ENCODE results near the gene AJAP1.

AJAP1 gene

GRCh38 chr1:4631321-4631720, 23.1 kb upstream of the AJAP1 start:
- DNase-seq: no peak

DNA sequence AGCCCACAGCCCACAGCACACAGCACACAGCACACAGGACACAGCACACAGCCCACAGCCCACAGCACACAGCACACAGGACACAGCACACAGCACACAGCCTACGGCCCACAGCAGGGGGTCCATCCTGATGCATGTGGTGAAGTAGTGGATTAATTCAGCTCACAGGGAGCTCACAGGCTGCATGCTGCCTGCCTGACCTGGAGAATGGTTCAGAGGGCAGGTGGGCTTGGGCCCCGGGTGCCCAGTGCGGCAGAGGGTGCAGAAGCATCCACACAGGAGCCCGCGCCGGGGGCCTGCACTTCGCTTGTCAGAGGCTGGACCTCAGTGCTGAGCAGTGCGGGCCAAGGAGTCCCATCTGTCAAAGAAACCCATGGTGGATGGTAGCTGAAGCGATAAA, 21.1 kb upstream of the AJAP1 start:
- DNase-seq: no peak

GRCh38 chr1:4634156-4634792, 20.1 kb upstream of the AJAP1 start:
- DNase-seq: no peak

DNA sequence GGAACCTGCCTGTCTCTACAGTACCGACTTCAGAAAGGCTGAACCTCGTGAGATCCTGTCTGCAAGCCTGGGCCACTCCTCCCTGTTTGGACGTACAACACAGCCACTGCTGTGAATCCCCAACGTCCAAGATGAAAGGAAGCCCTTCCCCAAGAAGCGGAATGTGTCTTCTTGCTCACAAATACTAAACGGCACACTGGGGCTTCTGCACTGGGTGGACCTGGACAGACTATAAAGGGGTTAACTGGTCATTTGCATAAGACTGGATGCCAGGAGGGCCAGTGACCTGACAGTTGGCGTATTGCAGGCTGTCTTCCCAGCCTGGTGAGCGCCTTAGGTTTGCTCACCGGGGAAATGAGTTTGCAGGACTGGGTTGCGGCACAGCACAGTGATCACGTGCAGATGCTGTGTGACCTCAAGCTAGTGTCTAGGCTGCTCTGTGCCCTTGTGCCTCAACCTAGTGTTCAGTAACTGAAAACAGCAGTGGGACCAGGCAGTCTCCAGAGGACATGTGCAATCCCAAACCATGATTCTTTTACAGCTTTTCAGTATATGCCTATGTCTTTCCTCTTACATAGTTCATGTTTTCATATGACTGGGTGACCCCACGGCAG, 19.5 kb upstream of the AJAP1 start:
- no peak for DNase-seq

DNA sequence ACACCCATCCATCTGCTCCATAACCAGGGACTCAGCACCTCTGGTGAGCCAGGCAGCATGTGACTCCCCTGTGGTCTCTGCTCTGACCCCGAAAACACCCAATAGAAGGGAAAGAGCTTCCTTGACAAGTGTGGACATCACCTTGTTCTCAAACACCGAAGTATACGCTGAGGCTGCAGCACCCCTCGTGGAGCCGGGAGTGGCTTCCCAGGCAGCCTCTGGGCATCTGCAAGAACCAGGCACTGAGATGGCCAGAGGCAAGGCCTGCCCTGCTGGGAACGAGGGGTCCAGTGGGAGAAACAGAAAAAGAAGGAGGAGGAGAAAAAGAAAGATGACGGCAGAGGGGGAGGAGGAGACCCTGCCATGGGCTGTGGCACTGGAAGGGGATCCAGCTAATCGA, 18.2 kb upstream of the AJAP1 start:
- no peak for DNase-seq

DNA sequence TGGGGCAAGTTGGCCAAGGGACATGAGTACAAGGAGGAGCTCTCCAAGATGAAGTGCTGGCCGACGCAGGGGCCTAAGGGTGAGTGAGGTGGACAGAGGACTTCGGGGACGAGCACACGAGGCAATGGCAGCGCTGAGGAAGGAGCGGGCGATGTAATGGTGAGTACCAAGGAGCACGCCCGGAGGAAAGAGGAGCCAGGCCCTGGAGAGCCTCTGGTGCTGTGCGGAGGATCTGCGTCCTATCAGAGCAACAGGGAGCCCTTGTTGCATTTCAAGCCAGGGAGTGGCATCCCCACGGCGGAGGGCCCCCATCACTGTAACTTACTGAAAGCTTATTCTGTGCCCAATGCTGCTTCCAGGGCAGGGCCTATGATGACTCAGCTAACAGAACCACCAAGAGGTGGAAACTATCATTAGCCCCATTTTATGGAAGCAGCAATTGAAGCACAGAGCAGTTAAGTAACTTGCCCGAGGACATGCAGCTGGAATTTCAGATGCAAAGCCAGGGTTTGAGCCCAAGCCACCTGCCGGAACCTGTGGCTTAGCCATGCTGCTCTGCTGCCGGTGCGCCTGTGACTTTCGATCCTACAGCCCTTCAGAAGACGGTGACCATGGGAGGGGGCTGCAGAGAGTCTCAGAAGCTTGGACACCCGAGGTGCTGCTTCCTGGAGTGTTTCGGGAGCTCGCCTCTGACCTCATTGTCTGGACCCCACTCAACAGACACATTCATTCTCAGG, 17.6 kb upstream of the AJAP1 start:
- DNase-seq: no peak

DNA sequence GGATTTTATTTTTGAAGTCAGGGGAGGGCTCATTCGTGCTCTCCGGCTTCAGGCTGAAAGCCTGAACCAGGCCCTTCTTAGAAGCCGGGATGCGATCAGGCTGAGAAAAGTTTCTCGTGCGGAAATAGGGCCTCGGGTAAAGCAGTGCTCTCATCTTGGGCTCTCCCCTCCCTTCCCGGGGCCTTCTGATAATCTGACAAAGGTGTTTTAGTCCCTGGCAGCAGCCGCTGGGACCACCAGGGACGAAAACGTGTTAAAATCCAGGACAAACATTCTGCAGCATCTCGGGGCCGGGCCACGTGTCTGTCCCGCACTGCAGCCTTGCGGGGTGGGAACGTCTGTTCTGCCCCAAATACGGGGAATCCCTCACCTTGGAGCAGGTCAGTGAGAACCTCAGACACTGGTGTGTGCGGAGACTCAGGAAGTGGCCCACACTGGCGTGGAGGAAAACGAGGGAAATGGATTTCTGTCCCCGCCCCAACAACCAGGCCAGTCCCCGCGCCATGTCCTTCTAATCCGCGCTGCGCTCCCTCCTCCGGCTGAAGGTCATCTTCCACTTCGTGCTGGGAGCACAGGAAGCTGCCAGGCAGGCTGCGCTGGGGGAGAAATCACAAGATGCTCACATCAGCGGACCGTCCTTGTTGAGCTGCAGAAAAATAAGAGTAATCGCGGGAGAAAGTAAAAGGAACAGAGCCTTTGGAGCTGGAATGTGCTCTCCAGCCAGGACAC, 16.6 kb upstream of the AJAP1 start:
- no peak for DNase-seq

DNA sequence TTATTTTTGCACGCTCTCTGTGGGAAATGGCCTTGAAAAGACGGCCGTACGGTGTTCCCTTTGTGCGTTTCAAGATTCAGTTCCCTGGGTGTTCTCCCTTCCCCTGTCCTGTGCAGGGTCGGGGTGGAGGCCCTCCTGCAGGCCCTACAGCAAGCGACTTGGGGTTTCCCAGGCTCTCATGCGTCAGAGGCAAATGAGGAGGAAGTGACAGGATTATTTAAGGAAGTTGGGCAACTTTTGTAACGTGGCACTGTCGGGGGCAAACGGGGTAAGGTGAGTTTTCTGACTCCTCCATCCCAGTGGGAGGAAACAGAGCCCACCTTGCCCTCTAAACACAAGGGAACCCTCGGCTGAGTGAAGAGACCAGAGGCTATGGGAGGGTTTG, 16.1 kb upstream of the AJAP1 start:
- no peak for DNase-seq

GRCh38 chr1:4640931-4641330, 13.5 kb upstream of the AJAP1 start:
- DNase-seq: no peak

- no peak for DNase-seq
Observed at GRCh38 chr1:4647391-4647790, 7.0 kb upstream of the AJAP1 start.

- no peak for DNase-seq
Observed at GRCh38 chr1:4648657-4649056, 5.8 kb upstream of the AJAP1 start.

- no peak for DNase-seq
Observed at GRCh38 chr1:4650481-4650880, 3.9 kb upstream of the AJAP1 start.

- no peak for DNase-seq
Observed at GRCh38 chr1:4650981-4651380, 3.4 kb upstream of the AJAP1 start.

GRCh38 chr1:4652631-4653327, 1.6 kb upstream of the AJAP1 start:
- DNase-seq: peak; percentile 67

DNA sequence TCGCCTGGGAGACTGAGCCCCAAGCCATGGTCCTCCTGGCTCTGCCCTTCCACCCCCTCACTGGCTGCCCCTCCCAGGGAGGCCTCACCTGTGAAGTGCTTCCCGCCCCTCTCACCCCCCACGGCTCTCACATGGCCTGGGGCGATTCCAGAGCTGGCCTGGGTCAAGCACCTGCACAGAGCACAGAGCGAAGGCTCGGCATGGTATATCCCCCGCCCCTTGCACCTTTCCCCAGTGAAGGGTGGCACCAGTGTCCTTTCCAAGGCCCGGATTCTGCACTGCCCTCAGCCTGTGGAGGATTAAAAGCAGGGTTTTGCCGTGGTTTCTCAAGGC, 1.1 kb upstream of the AJAP1 start:
- DNase-seq: no peak

DNA sequence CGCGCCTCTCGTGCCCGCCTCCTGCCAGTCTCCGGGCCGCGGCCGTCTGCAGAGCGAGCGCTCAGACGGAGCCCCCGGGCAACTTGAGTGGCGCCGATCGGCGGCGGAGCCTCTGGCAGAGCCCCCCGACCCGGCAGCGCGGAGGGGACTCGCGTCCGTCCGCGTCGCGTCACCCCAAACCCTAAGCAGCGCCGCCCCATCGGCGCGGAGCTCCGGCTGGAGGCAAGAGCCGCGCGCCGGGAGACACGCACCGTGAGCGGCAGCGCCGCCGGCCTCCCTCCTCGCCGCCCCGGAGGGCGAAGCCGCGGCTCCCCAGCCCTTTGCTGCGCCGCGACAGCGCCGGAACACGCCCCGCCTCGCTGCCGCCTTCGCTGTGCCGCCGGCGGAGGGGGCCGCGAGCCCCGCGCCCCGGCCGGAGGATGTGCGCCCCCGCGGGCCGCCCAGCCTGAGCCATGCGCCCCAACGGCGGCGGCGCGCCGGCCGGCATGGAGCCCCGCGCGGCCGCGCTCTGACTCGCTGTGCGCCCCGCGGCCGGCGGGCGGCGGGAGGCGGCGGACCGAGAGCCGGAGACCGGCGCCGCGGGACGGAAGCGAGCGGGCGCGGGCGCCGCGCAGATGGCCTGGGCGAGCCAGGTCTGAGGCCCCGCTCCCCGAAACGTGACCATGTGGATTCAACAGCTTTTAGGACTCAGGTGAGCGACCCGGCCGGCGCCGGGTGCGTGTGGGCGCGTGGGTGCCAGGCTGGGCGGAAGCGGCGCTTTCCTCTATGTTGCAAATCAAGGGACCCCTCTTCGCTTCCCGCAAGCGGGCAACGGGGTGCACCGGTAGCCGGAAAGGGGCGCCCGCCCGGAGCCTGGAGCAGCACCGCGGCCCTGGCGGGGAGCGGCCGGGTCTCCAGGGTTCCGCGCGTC, 610 bp downstream of the AJAP1 start:
- no peak for DNase-seq

- peak; percentile 26 for DNase-seq
Observed at GRCh38 chr1:4655674-4656532, 1.5 kb downstream of the AJAP1 start.

DNA sequence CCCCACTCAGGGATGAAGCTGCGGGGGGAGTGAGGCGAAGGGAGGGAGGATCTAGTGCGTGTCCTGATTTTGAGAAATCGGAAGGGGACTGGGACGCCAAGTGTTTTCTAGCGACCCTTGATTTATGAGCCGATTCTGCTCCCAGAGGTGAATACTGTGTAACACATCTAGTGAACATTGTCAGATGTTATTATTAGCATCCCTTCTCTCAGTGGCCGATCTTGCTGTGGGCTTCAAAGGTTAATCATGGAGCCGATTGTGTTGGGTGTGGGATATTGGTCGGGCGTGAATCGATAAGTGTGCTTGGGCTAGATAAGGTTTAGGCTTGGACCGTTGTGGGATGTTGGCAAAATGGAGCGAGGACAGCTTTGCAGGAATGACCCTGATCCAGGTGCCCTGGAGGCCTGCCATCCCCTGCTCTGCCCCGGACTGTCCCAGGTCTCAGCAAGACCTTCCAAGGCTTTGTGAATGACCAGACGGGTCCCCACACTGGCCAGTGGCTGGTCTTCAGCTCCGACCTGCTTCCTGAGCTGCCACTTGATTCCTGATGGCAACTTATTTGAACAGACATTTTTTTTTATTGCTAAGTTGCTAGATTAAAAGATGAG, 2.2 kb downstream of the AJAP1 start:
- no peak for DNase-seq

DNA sequence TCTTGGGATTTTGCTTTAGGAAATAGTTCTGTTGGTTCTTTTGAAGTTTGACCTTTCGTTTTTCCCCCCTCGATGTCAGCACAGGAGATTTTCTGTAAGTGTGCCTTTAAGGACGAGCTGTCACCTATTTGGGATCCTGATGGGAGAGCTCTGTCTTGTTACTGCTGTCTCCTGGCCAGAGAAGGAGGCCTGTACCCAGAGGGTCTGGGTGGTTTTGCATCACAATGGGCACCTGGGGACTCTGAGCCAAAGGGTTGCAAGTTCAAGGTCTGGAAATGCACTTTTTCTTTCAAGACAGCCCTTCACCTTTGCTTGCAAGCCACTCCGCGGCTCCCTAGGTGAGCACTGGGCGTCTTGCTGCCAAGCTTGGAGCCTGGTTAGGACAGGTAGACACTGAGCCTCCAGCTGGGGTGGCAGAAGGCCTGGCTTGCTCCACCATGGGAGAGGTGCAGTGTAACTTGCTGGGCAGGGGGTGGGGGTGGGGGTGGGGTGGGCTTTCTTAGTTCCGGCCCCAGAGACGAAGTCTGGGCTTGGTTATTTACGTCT, 2.9 kb downstream of the AJAP1 start:
- no peak for DNase-seq

DNA sequence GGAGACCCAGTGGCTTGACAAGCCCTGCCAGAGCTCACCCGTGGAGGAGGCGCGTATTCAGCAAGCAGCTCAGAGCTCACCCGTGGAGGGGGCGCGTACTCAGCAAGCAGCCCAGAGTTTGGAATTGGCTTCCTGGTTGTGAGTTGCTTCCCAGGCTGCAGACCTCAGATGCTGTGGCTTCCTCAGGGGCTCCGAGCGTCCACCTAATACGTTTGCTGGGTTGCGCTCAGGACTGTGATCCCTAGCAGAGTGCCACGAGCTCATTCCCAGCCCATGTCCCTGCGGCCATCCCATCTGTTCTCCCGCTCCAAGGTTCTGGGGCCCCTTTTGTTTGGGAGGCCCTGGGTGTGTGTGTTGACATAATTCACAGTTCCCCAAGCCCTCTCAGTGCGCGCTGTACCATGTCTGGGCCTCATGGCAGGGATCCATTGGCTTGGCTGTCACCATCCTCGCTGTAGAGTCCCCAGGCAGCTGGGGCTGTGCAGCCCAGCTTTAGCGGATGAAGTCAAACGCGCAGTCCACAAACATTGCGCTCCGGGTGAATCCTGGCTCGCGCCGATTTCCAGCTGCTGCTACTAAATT, 3.6 kb downstream of the AJAP1 start:
- no peak for DNase-seq
